ENCODE results near the gene MAN1C1. TPM values are rescaled to one million over a fixed set of nuclear protein-coding genes. Genes with fewer than 3 reads are reported as not detected.

Gene MAN1C1
- total RNA-seq, 2 donors from 2014 or later, result 22.8 to 34.4 TPM

DNA sequence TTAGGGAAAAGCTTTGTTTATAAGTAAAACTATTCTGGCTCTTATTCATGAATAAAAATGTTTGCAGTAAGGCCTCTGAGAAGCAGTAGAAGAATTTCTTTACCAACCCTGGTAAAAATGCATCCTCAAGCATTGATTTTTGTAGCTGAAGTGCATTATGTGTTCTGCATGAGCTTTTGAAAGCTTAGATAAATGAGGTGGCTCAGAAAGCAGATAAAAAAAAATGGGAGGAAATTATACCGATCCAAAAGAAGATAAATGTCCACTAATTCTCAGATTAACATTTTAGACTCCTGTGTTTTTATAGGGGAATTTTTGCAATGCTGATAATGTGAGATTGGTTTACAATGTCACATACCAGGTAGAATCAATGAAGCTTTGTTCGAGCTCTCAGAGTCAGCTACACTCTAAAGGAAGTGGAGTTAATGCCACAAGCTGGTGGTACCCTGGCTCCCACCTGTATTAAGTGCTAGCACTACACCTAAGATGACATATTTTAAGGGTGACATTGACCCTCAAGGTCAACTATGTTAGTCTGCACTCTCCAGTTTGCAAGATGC is 97.9 kb downstream of the MAN1C1 start:
- no peaks in the 10 kb centered on the region for H3K9me3 ChIP-seq
- H3K4me3 ChIP-seq, result no peak overlapping the region
- H3K27ac ChIP-seq, result peak overlapping the region; percentile 2 to 15
- intact Hi-C loops (cut with DNase I), result no loop called here
- H3K4me1 ChIP-seq (replicated peaks), result no peaks in the 10 kb centered on the region
- WGBS, result 25% methylated on average over 2 of the region's 2 CpGs
- no peaks in the 10 kb centered on the region for H3K27me3 ChIP-seq (replicated peaks; ENCODE audit: insufficient read depth)
- no peaks in the 10 kb centered on the region for H3K36me3 ChIP-seq
- TF ChIP-seq, protein P1, sequence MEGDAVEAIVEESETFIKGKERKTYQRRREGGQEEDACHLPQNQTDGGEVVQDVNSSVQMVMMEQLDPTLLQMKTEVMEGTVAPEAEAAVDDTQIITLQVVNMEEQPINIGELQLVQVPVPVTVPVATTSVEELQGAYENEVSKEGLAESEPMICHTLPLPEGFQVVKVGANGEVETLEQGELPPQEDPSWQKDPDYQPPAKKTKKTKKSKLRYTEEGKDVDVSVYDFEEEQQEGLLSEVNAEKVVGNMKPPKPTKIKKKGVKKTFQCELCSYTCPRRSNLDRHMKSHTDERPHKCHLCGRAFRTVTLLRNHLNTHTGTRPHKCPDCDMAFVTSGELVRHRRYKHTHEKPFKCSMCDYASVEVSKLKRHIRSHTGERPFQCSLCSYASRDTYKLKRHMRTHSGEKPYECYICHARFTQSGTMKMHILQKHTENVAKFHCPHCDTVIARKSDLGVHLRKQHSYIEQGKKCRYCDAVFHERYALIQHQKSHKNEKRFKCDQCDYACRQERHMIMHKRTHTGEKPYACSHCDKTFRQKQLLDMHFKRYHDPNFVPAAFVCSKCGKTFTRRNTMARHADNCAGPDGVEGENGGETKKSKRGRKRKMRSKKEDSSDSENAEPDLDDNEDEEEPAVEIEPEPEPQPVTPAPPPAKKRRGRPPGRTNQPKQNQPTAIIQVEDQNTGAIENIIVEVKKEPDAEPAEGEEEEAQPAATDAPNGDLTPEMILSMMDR (IDR thresholded peaks at IDR 0.05), result no peak
- TF ChIP-seq POLR2AphosphoS5 (IDR thresholded peaks at IDR 0.05) (no peak), POLR2A (IDR thresholded peaks at IDR 0.05) (no peak)
- DNase-seq (ENCODE audit: low spot score), result no peak

GRCh38 chr1:25715888-25716287 is 99.3 kb downstream of the MAN1C1 start:
- WGBS, result 95% methylated on average over 5 of the region's 5 CpGs
- DNase-seq (ENCODE audit: low spot score), result no peak
- intact Hi-C loops (cut with DNase I), result no loop called here
- H3K4me3 ChIP-seq, result no peak overlapping the region
- H3K27ac ChIP-seq, result no peak overlapping the region
- no peaks in the 10 kb centered on the region for H3K36me3 ChIP-seq
- TF ChIP-seq POLR2AphosphoS5 (IDR thresholded peaks at IDR 0.05), result no peak
- TF ChIP-seq, protein P1 (IDR thresholded peaks at IDR 0.05), result no peak
- no peak for TF ChIP-seq POLR2A (IDR thresholded peaks at IDR 0.05)
- H3K4me1 ChIP-seq (replicated peaks), result no peaks in the 10 kb centered on the region
- no peaks in the 10 kb centered on the region for H3K27me3 ChIP-seq (replicated peaks; ENCODE audit: insufficient read depth)
- no peaks in the 10 kb centered on the region for H3K9me3 ChIP-seq

DNA sequence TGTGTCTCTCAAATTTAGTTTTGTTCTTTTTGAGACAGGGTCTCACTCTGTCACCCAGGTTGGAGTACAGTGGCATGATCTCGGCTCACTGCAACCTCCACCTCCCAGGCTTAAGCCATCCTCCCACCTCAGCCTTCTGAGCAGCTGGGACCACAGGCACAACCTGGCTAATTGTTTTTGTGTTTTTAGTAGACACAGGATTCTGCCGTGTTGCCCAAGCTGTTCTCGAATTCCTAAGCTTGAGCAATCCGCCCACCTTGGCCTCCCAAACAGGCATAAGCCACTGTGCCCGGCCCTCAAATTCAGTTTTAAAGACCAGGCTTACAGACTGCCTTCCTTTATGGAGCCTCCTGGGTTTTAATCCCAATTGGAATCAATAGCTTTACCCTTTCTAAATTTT is 99.7 kb downstream of the MAN1C1 start:
- Histone ChIP-seq H3K27me3 (replicated peaks; ENCODE audit: insufficient read depth) (no peaks in the 10 kb centered on the region), H3K4me1 (replicated peaks) (no peaks in the 10 kb centered on the region), H3K4me3 (no peak overlapping the region), H3K36me3 (no peaks in the 10 kb centered on the region), H3K9me3 (no peaks in the 10 kb centered on the region), H3K27ac (no peak overlapping the region)
- WGBS, result 83% methylated on average over 5 of the region's 5 CpGs
- DNase-seq (ENCODE audit: low spot score), result no peak
- no peak for TF ChIP-seq POLR2A (IDR thresholded peaks at IDR 0.05)
- TF ChIP-seq, protein P1 (IDR thresholded peaks at IDR 0.05), result no peak
- TF ChIP-seq POLR2AphosphoS5 (IDR thresholded peaks at IDR 0.05), result no peak
- intact Hi-C loops (cut with DNase I), result no loop called here

DNA sequence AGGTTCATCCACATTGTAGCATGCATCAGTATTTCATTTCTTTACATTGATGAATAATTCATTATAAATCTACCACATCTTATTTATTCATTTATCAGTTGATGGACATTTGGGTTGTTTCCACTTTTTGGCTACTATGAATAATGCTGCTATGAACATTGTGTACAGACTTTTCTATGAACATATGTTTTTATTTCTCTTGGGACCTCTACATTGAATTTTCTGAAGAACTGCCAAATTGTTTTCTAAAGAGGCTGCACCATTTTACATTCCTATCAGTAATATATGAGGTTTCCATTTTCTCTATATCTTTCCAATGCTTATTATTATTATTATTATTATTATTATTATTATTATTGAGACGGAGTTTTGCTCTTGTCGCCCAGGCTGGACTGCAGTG is 102.1 kb downstream of the MAN1C1 start:
- intact Hi-C loops (cut with DNase I), result no loop called here
- WGBS, result 97% methylated on average over 2 of the region's 2 CpGs
- no peak overlapping the region for H3K27ac ChIP-seq

DNA sequence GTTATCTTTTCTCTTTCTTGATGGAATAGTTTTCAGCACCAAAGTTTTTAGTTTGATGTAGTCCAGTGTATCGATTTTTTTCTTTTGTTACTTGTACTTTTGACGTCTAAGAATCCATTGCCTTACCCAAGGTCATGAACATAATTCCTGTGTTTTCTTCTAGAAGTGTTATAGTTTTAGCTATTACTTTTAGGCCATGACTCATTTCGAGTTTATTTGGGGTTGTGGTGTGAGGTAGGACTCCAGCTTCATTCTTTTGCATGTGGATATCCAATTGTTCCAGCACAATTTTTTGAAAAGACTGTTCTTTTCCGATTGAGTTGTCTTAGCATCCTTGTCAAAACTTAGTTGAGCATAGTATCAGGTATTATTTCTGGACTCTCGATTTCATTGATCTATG is 104.0 kb downstream of the MAN1C1 start:
- Histone ChIP-seq H3K9me3 (no peaks in the 10 kb centered on the region), H3K27me3 (replicated peaks; ENCODE audit: insufficient read depth) (no peaks in the 10 kb centered on the region), H3K27ac (no peak overlapping the region), H3K4me1 (replicated peaks) (no peaks in the 10 kb centered on the region), H3K36me3 (no peaks in the 10 kb centered on the region), H3K4me3 (no peak overlapping the region)
- no peak for TF ChIP-seq POLR2A (IDR thresholded peaks at IDR 0.05)
- TF ChIP-seq, protein P1 (IDR thresholded peaks at IDR 0.05), result no peak
- TF ChIP-seq POLR2AphosphoS5 (IDR thresholded peaks at IDR 0.05), result no peak
- 91% methylated on average over 5 of the region's 5 CpGs for WGBS
- DNase-seq (ENCODE audit: low spot score), result no peak
- intact Hi-C loops (cut with DNase I), result no loop called here

More for the DNA sequence above, 102.1 kb downstream of the MAN1C1 start:
- Histone ChIP-seq H3K4me3 (no peak overlapping the region), H3K36me3 (no peaks in the 10 kb centered on the region), H3K27me3 (replicated peaks; ENCODE audit: insufficient read depth) (no peaks in the 10 kb centered on the region), H3K4me1 (replicated peaks) (no peaks in the 10 kb centered on the region), H3K9me3 (no peaks in the 10 kb centered on the region)
- DNase-seq (ENCODE audit: low spot score), result no peak
- TF ChIP-seq, protein P1 (IDR thresholded peaks at IDR 0.05), result no peak
- TF ChIP-seq POLR2AphosphoS5 (IDR thresholded peaks at IDR 0.05), result no peak
- no peak for TF ChIP-seq POLR2A (IDR thresholded peaks at IDR 0.05)
